Measurements from ENCODE around the gene CGREF1.

Gene CGREF1

GRCh38 chr2:27148801-27149439 is 30.0 kb upstream of the CGREF1 start, which contains the start of gene TCF23:
Gene TCF23 (plus strand): TSS chr2:27149004. CDS start chr2:27149134, 130 bp downstream.
- DNase-seq = no peak
- H3K4me3 ChIP-seq (ENCODE audit: control insufficient read depth in 1 of 7, extremely low read depth in 1 of 7, insufficient read depth in 4 of 7, low read depth in 2 of 7, low read length in 6 of 7) = no peak within 1 kb of the TSS
- CTCF ChIA-PET = interaction anchor here (1.2 to 1.5 kb wide), 2 partner anchors 11 to 52 kb away, joined by 5 read pairs; no protein-coding TSS in a partner anchor

DNA sequence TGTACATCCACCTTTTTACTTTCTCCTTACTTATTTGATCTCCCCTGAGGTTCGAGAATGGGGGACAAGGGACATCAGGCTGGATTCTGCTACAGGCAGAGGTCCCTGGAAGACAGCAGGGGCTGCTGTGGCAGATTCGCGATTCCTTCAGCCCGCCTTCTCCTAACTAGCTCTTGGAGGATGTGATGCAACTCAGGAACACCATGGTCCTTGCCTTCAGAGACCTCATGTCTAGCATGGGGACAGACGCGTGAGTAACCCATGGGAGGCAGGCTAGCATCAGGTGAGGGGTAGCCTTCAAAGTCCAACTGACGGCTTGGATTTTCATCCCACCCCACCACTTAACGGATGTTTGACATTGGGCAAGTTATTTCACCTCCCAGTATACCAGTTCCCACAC is 29.0 kb upstream of the CGREF1 start:
- H3K27ac ChIP-seq (ENCODE audit: insufficient read depth in 1 of 2, low read depth in 1 of 2, low read length in 2 of 2, poor library complexity in 1 of 2, severe bottlenecking in 2 of 2) = no peak overlapping the region
- WGBS (ENCODE audit: insufficient coverage) = 97% methylated on average over 6 of the region's 8 CpGs
- H3K36me3 ChIP-seq (ENCODE audit: control insufficient read depth in 4 of 4, insufficient read depth in 4 of 4, low read length in 3 of 4) = no peaks in the 10 kb centered on the region
- H3K4me3 ChIP-seq (ENCODE audit: control insufficient read depth in 1 of 7, extremely low read depth in 1 of 7, insufficient read depth in 4 of 7, low read depth in 2 of 7, low read length in 6 of 7) = no peak overlapping the region
- no peaks in the 10 kb centered on the region for H3K4me1 ChIP-seq (ENCODE audit: control extremely low read depth in 1 of 4, control insufficient read depth in 4 of 4, insufficient read depth in 4 of 4, low read length in 3 of 4)
- H3K27me3 ChIP-seq (replicated peaks in 2 of 5; ENCODE audit: control insufficient read depth in 4 of 5, insufficient read depth in 5 of 5, low read length in 4 of 5) = peaks cover 0 to 5% (median 0%) of the 10 kb centered on the region in 5 experiments
- DNase-seq = no peak
- ChIA-PET POLR2A (no interaction called here), CTCF (interaction anchor here (1.5 kb wide), 1 partner anchor 51 kb away, joined by 5 read pairs; no protein-coding TSS in a partner anchor)
- no peaks in the 10 kb centered on the region for H3K9me3 ChIP-seq (ENCODE audit: control extremely low read depth in 1 of 5, control insufficient read depth in 4 of 5, insufficient read depth in 2 of 5, low read depth in 1 of 5, low read length in 4 of 5)

More at GRCh38 chr2:27148801-27149439, 30.0 kb upstream of the CGREF1 start, which contains the start of gene TCF23:
- POLR2A ChIA-PET = no interaction called here
- no peaks in the 10 kb centered on the region for H3K9me3 ChIP-seq (ENCODE audit: control extremely low read depth in 1 of 5, control insufficient read depth in 4 of 5, insufficient read depth in 2 of 5, low read depth in 1 of 5, low read length in 4 of 5)
- H3K27ac ChIP-seq (ENCODE audit: insufficient read depth in 1 of 2, low read depth in 1 of 2, low read length in 2 of 2, poor library complexity in 1 of 2, severe bottlenecking in 2 of 2) = no peak within 1 kb of the TSS
- no peaks in the 10 kb centered on the region for H3K4me1 ChIP-seq (ENCODE audit: control extremely low read depth in 1 of 4, control insufficient read depth in 4 of 4, insufficient read depth in 4 of 4, low read length in 3 of 4)
- peaks cover 0 to 5% (median 0%) of the 10 kb centered on the region in 5 experiments for H3K27me3 ChIP-seq (replicated peaks in 2 of 5; ENCODE audit: control insufficient read depth in 4 of 5, insufficient read depth in 5 of 5, low read length in 4 of 5)
- WGBS (ENCODE audit: insufficient coverage) = 95% methylated on average over 12 of the region's 12 CpGs
- no peaks in the 10 kb centered on the region for H3K36me3 ChIP-seq (ENCODE audit: control insufficient read depth in 4 of 4, insufficient read depth in 4 of 4, low read length in 3 of 4)

GRCh38 chr2:27145682-27146081 is 26.8 kb upstream of the CGREF1 start:
- POLR2A ChIA-PET = interaction anchor here (1.0 kb wide), 1 partner anchor 9 kb away, joined by 3 read pairs; no protein-coding TSS in a partner anchor

GRCh38 chr2:27143285-27143684 is 24.4 kb upstream of the CGREF1 start:
- CTCF ChIA-PET = interaction anchor here (1.4 kb wide), 1 partner anchor 11 kb away, joined by 3 read pairs; no protein-coding TSS in a partner anchor
- Histone ChIP-seq H3K27ac (ENCODE audit: insufficient read depth in 1 of 2, low read depth in 1 of 2, low read length in 2 of 2, poor library complexity in 1 of 2, severe bottlenecking in 2 of 2) (no peak overlapping the region), H3K4me1 (ENCODE audit: control extremely low read depth in 1 of 4, control insufficient read depth in 4 of 4, insufficient read depth in 4 of 4, low read length in 3 of 4) (no peaks in the 10 kb centered on the region), H3K4me3 (ENCODE audit: control insufficient read depth in 1 of 7, extremely low read depth in 1 of 7, insufficient read depth in 4 of 7, low read depth in 2 of 7, low read length in 6 of 7) (no peak overlapping the region), H3K9me3 (ENCODE audit: control extremely low read depth in 1 of 5, control insufficient read depth in 4 of 5, insufficient read depth in 2 of 5, low read depth in 1 of 5, low read length in 4 of 5) (no peaks in the 10 kb centered on the region), H3K36me3 (ENCODE audit: control insufficient read depth in 4 of 4, insufficient read depth in 4 of 4, low read length in 3 of 4) (no peaks in the 10 kb centered on the region), H3K27me3 (replicated peaks in 2 of 5; ENCODE audit: control insufficient read depth in 4 of 5, insufficient read depth in 5 of 5, low read length in 4 of 5) (peaks cover 0 to 2% (median 0%) of the 10 kb centered on the region in 5 experiments)
- POLR2A ChIA-PET = no interaction called here
- WGBS (ENCODE audit: insufficient coverage) = 100% methylated on average over 1 of the region's 1 CpG
- DNase-seq = no peak

More at GRCh38 chr2:27145682-27146081, 26.8 kb upstream of the CGREF1 start:
- Histone ChIP-seq H3K9me3 (ENCODE audit: control extremely low read depth in 1 of 5, control insufficient read depth in 4 of 5, insufficient read depth in 2 of 5, low read depth in 1 of 5, low read length in 4 of 5) (no peaks in the 10 kb centered on the region), H3K4me3 (ENCODE audit: control insufficient read depth in 1 of 7, extremely low read depth in 1 of 7, insufficient read depth in 4 of 7, low read depth in 2 of 7, low read length in 6 of 7) (no peak overlapping the region), H3K27ac (ENCODE audit: insufficient read depth in 1 of 2, low read depth in 1 of 2, low read length in 2 of 2, poor library complexity in 1 of 2, severe bottlenecking in 2 of 2) (no peak overlapping the region), H3K4me1 (ENCODE audit: control extremely low read depth in 1 of 4, control insufficient read depth in 4 of 4, insufficient read depth in 4 of 4, low read length in 3 of 4) (no peaks in the 10 kb centered on the region), H3K27me3 (replicated peaks in 2 of 5; ENCODE audit: control insufficient read depth in 4 of 5, insufficient read depth in 5 of 5, low read length in 4 of 5) (peaks cover 0 to 2% (median 0%) of the 10 kb centered on the region in 5 experiments), H3K36me3 (ENCODE audit: control insufficient read depth in 4 of 4, insufficient read depth in 4 of 4, low read length in 3 of 4) (no peaks in the 10 kb centered on the region)
- 100% methylated on average over 2 of the region's 2 CpGs for WGBS (ENCODE audit: insufficient coverage)
- CTCF ChIA-PET = interaction anchor here (1.4 to 1.7 kb wide), 4 partner anchors 9 to 46 kb away, joined by 3 to 4 read pairs (median 4); no protein-coding TSS in a partner anchor
- no peak for DNase-seq

DNA sequence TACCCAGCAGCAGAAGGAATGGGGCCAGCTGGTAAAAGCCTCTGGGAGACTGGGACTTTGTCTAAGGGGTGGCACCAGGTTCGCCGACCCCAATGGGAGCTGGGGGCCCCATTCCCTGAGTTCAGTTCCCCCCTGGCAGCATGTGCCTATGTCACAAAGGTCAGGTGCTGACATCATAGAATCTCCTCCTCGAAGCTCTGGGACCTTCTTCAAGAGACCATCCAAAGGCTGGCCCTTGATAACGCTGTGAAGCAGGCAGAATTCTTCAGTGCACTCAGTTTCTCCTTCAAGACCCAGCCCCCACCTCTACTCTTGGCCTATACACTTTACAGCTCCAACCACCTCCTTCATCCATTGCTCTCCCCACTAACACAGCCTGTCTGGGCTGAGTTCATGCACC is 20.4 kb upstream of the CGREF1 start, which contains the start of gene PRR30:
PRR30 (minus strand) TSS at position 101 of the 400 bp plus-strand sequence. CDS start 1,081 bp downstream, outside the sequence.
- peaks cover 0 to 9% (median 6%) of the 10 kb centered on the region in 4 experiments for H3K4me1 ChIP-seq (ENCODE audit: control extremely low read depth in 1 of 4, control insufficient read depth in 4 of 4, insufficient read depth in 4 of 4, low read length in 3 of 4)
- no peaks in the 10 kb centered on the region for H3K9me3 ChIP-seq (ENCODE audit: control extremely low read depth in 1 of 5, control insufficient read depth in 4 of 5, insufficient read depth in 2 of 5, low read depth in 1 of 5, low read length in 4 of 5)
- H3K27me3 ChIP-seq (replicated peaks in 2 of 5; ENCODE audit: control insufficient read depth in 4 of 5, insufficient read depth in 5 of 5, low read length in 4 of 5) = no peaks in the 10 kb centered on the region
- no peak within 1 kb of the TSS for H3K4me3 ChIP-seq (ENCODE audit: control insufficient read depth in 1 of 7, extremely low read depth in 1 of 7, insufficient read depth in 4 of 7, low read depth in 2 of 7, low read length in 6 of 7)
- H3K36me3 ChIP-seq (ENCODE audit: control insufficient read depth in 4 of 4, insufficient read depth in 4 of 4, low read length in 3 of 4) = no peaks in the 10 kb centered on the region
- ChIA-PET POLR2A (no interaction called here), CTCF (no interaction called here)
- no peak within 1 kb of the TSS for H3K27ac ChIP-seq (ENCODE audit: insufficient read depth in 1 of 2, low read depth in 1 of 2, low read length in 2 of 2, poor library complexity in 1 of 2, severe bottlenecking in 2 of 2)
- DNase-seq = no peak
- WGBS (ENCODE audit: insufficient coverage) = 95% methylated on average over 4 of the region's 4 CpGs

DNA sequence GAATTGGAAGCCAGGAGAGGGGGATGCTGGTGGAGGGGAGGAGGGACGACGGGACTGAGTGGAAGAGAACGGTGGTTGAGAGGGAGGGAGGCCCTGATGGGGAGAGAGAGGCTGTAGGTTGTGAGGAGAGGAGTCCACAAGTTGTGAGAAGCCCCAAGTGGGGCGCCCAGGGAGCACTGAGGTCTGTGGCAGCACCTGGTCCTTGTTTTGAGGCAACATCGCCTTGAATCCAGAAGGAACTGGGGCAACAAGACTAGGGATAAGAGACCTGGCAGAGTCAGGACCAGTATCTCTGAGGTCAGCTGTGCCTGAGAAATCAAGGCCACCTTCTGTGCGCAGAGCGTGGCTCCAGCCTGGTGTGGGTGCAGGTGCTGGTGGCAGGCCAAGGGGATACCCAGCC is 19.2 kb upstream of the CGREF1 start:
- POLR2A ChIA-PET = no interaction called here
- 95% methylated on average over 7 of the region's 7 CpGs for whole genome bisulfite sequencing (ENCODE audit: insufficient coverage)
- DNase-seq = no peak
- Histone ChIP-seq H3K4me1 (ENCODE audit: control extremely low read depth in 1 of 4, control insufficient read depth in 4 of 4, insufficient read depth in 4 of 4, low read length in 3 of 4) (peaks cover 5 to 17% (median 15%) of the 10 kb centered on the region in 4 experiments), H3K27me3 (replicated peaks in 2 of 5; ENCODE audit: control insufficient read depth in 4 of 5, insufficient read depth in 5 of 5, low read length in 4 of 5) (no peaks in the 10 kb centered on the region), H3K36me3 (ENCODE audit: control insufficient read depth in 4 of 4, insufficient read depth in 4 of 4, low read length in 3 of 4) (peaks cover 0 to 2% (median under 1%) of the 10 kb centered on the region in 4 experiments), H3K4me3 (ENCODE audit: control insufficient read depth in 1 of 7, extremely low read depth in 1 of 7, insufficient read depth in 4 of 7, low read depth in 2 of 7, low read length in 6 of 7) (no peak overlapping the region), H3K27ac (ENCODE audit: insufficient read depth in 1 of 2, low read depth in 1 of 2, low read length in 2 of 2, poor library complexity in 1 of 2, severe bottlenecking in 2 of 2) (no peak overlapping the region), H3K9me3 (ENCODE audit: control extremely low read depth in 1 of 5, control insufficient read depth in 4 of 5, insufficient read depth in 2 of 5, low read depth in 1 of 5, low read length in 4 of 5) (no peaks in the 10 kb centered on the region)
- CTCF ChIA-PET = no interaction called here

DNA sequence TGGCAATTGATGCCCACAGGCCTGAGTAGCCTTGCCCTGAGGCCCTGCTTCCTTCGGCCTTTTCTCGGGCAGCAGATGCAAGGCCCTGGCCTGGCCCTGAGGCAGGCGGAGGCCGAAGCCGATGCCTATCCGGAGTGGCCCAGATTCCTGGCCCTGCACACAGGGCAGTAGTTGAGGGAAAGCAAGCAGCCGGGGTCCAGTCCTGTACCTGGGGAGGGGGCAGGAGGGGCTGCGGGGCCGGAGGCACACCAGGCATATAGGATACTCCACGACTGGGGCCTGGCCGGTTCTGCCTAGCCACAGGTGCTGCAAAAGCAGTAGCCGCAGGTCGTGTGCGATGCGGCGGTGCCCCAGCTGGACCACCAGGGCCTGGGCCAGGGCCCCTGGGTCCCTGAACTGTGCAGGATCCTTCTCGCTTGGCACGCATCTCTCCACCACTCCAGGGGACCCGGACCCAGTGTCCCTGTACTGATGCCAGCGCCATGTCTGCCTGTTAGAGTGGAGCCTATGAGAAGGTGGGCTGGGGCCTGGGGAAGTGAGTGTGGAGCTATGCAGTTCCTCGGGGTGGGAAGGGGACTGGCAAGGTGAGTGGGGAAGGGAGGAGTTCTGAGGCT is 18.5 kb upstream of the CGREF1 start:
- H3K36me3 ChIP-seq (ENCODE audit: control insufficient read depth in 4 of 4, insufficient read depth in 4 of 4, low read length in 3 of 4) = peaks cover 0 to 9% (median 6%) of the 10 kb centered on the region in 4 experiments
- no peaks in the 10 kb centered on the region for H3K27me3 ChIP-seq (replicated peaks in 2 of 5; ENCODE audit: control insufficient read depth in 4 of 5, insufficient read depth in 5 of 5, low read length in 4 of 5)
- CTCF ChIA-PET = no interaction called here
- H3K9me3 ChIP-seq (ENCODE audit: control extremely low read depth in 1 of 5, control insufficient read depth in 4 of 5, insufficient read depth in 2 of 5, low read depth in 1 of 5, low read length in 4 of 5) = no peaks in the 10 kb centered on the region
- POLR2A ChIA-PET = no interaction called here
- peaks cover 5 to 21% (median 18%) of the 10 kb centered on the region in 4 experiments for H3K4me1 ChIP-seq (ENCODE audit: control extremely low read depth in 1 of 4, control insufficient read depth in 4 of 4, insufficient read depth in 4 of 4, low read length in 3 of 4)
- no peak overlapping the region for H3K27ac ChIP-seq (ENCODE audit: insufficient read depth in 1 of 2, low read depth in 1 of 2, low read length in 2 of 2, poor library complexity in 1 of 2, severe bottlenecking in 2 of 2)
- DNase-seq = no peak
- 95% methylated on average over 20 of the region's 21 CpGs for WGBS (ENCODE audit: insufficient coverage)
- no peak overlapping the region for H3K4me3 ChIP-seq (ENCODE audit: control insufficient read depth in 1 of 7, extremely low read depth in 1 of 7, insufficient read depth in 4 of 7, low read depth in 2 of 7, low read length in 6 of 7)

Data from common myeloid progenitor, CD34-positive (primary cell).